Prostate gland (tissue), 2 donors: ENCODE results near the gene GPD1L. TPM values are rescaled to one million over a fixed set of nuclear protein-coding genes. Genes with fewer than 3 reads are reported as not detected.
"Not testable (repeated sequence)": the region's sequence is repeated elsewhere in the genome, so short reads cannot be mapped to it uniquely, and the experiment has no call there.

Source experiments
- DNase-seq: peaks from one replicate; pipeline ENCODE4 v3.0.0-alpha.2; 2019; ENCODE audit warnings: low spot score
- H3K27ac ChIP-seq, 2 donors: fragments of 200-600 bp; sonication (generic); 2 replicates each; pipeline ENCODE4 v1.5.1; 2017 to 2019
- H3K27me3 ChIP-seq: fragments of 200-600 bp; sonication (generic); replicated peaks from 2 replicates; pipeline ENCODE4 v1.5.1; 2019; ENCODE audit not compliant: insufficient read depth
- H3K36me3 ChIP-seq, 2 donors: fragments of 200-600 bp; sonication (generic); 1 replicate in 1 of 2; 2 replicates in 1 of 2; pipeline versions ENCODE4 v1.5.1 to v1.8.1; 2017 to 2019
- H3K4me1 ChIP-seq: fragments of 200-600 bp; sonication (generic); replicated peaks from 2 replicates; pipeline ENCODE4 v1.5.1; 2019
- H3K4me3 ChIP-seq, 2 donors: fragments of 200-600 bp; sonication (generic); 2 replicates each; pipeline ENCODE4 v1.5.1; 2017 to 2019
- H3K9me3 ChIP-seq: fragments of 200-600 bp; sonication (generic); 2 replicates; pipeline ENCODE4 v1.5.1; 2017
- POLR2A ChIP-seq: fragments of 450-650 bp; IDR thresholded peaks from one replicate; pipeline ENCODE4 v1.6.1; 2016; ENCODE audit warnings: antibody characterized with exemption, mild to moderate bottlenecking
- POLR2AphosphoS5 ChIP-seq: sonication (generic); formaldehyde crosslinking; IDR thresholded peaks from one replicate; pipeline ENCODE4 v1.6.1; 2017; ENCODE audit warnings: antibody characterized with exemption
- WGBS: methylation state at CpG from one replicate; pipeline ENCODE4 v1.1.5; 2018; 5-methylcytosine and 5-hydroxymethylcytosine counted together
- intact Hi-C: fragments of 100-400 bp; cut with DNase I; formaldehyde crosslinking; loops from one replicate; pipeline ENCODE4 v1.14.2; 2022
- total RNA-seq, 2 donors: library from RNA; depleted of rRNA; stranded (reverse); fragments of >200 nt; gene quantifications; one replicate each; pipeline ENCODE4 v1.1.0, GENCODE V29; 2016
- TF ChIP-seq, protein P1 (sequence below), 4 experiments: fragments of 200-600 bp in 2 of 4; fragments of 450-650 bp in 2 of 4; sonication (generic) in 2 of 4; IDR thresholded peaks; 1 replicate in 3 of 4; 2 replicates in 1 of 4; pipeline ENCODE4 v1.5.1; 2016 to 2019; ENCODE audit warnings: antibody characterized with exemption in 4 of 4, mild to moderate bottlenecking in 2 of 4, moderate library complexity in 2 of 4

Gene GPD1L
- total RNA-seq, result 10 to 100 TPM; 50.4 to 70.8 TPM

GRCh38 chr3:32106132-32106928, at the start of gene GPD1L:
TSS of gene GPD1L (plus strand) at chr3:32106620. CDS start at chr3:32106712, 92 bp downstream.
- TF ChIP-seq, protein P1, sequence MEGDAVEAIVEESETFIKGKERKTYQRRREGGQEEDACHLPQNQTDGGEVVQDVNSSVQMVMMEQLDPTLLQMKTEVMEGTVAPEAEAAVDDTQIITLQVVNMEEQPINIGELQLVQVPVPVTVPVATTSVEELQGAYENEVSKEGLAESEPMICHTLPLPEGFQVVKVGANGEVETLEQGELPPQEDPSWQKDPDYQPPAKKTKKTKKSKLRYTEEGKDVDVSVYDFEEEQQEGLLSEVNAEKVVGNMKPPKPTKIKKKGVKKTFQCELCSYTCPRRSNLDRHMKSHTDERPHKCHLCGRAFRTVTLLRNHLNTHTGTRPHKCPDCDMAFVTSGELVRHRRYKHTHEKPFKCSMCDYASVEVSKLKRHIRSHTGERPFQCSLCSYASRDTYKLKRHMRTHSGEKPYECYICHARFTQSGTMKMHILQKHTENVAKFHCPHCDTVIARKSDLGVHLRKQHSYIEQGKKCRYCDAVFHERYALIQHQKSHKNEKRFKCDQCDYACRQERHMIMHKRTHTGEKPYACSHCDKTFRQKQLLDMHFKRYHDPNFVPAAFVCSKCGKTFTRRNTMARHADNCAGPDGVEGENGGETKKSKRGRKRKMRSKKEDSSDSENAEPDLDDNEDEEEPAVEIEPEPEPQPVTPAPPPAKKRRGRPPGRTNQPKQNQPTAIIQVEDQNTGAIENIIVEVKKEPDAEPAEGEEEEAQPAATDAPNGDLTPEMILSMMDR (IDR thresholded peaks at IDR 0.05), result peak in 2 of 4 experiments; percentile 5 to 12
- TF ChIP-seq POLR2A, result no peak
- peak; percentile 43 for TF ChIP-seq POLR2AphosphoS5
- intact Hi-C loops, result loop anchor here (5.0 kb wide), 1 partner anchor 124 kb away; the partner anchor contains the start of genes OSBPL10 and ZNF860
- WGBS, result 11% methylated on average over 26 of the region's 78 CpGs
- Histone ChIP-seq H3K4me1 (peaks cover 16% of the 10 kb centered on the region), H3K27ac (peak within 1 kb of the TSS; percentile 69 to 77), H3K9me3 (no peaks in the 10 kb centered on the region), H3K4me3 (peak within 1 kb of the TSS; percentile 73 to 74), H3K27me3 (no peaks in the 10 kb centered on the region), H3K36me3 (no peaks in the 10 kb centered on the region)
- peak; percentile 94 for DNase-seq

GRCh38 chr3:32058465-32058864, 48.0 kb upstream of the GPD1L start:
- WGBS, result 98% methylated on average over 4 of the region's 4 CpGs
- H3K27ac ChIP-seq, H3K27me3 ChIP-seq, H3K9me3 ChIP-seq, DNase-seq, intact Hi-C loops, H3K36me3 ChIP-seq, H3K4me1 ChIP-seq, H3K4me3 ChIP-seq: not testable (repeated sequence)

GRCh38 chr3:32062950-32063582, 43.4 kb upstream of the GPD1L start:
- Histone ChIP-seq H3K4me1 (no peaks in the 10 kb centered on the region), H3K27me3 (no peaks in the 10 kb centered on the region), H3K27ac (no peak overlapping the region), H3K4me3 (no peak overlapping the region), H3K9me3 (no peaks in the 10 kb centered on the region), H3K36me3 (no peaks in the 10 kb centered on the region)
- TF ChIP-seq POLR2AphosphoS5 (no peak), POLR2A (no peak)
- TF ChIP-seq, protein P1 (IDR thresholded peaks at IDR 0.05), result no peak
- 58% methylated on average over 4 of the region's 4 CpGs for WGBS
- intact Hi-C loops, result no loop called here
- DNase-seq, result no peak

GRCh38 chr3:32066686-32067085, 39.7 kb upstream of the GPD1L start:
- TF ChIP-seq POLR2AphosphoS5 (no peak), POLR2A (no peak)
- TF ChIP-seq, protein P1 (IDR thresholded peaks at IDR 0.05), result no peak
- DNase-seq, result no peak
- Histone ChIP-seq H3K9me3 (no peaks in the 10 kb centered on the region), H3K27me3 (no peaks in the 10 kb centered on the region), H3K4me1 (no peaks in the 10 kb centered on the region), H3K4me3 (no peak overlapping the region), H3K36me3 (no peaks in the 10 kb centered on the region), H3K27ac (no peak overlapping the region)
- intact Hi-C loops, result no loop called here
- WGBS, result 81% methylated on average over 2 of the region's 2 CpGs

DNA sequence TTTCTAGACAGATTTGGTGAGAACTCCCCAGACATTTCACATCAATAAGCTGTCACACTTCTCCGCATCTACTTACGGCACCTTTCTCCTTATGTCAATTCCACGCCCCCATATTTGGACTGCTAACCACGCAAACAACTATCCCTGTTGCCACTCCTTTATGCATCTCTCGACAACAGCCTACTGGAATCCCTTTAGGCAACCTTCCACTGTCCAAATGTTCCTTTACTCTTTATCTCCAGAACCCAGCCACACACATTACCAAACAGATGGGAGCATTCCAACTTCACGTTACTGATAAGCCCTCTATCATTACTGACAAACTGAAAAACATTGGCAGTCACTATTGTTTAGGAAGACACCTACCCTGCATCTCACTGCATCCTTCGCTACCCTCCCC, 32.2 kb upstream of the GPD1L start:
- H3K27ac ChIP-seq, H3K27me3 ChIP-seq, H3K36me3 ChIP-seq, H3K4me1 ChIP-seq, H3K9me3 ChIP-seq, H3K4me3 ChIP-seq, intact Hi-C loops, DNase-seq: not testable (repeated sequence)
- WGBS, result 87% methylated on average over 7 of the region's 7 CpGs
